Trophoblast cell (in vitro differentiated cells and primary cell): ENCODE results near the gene PCGF1.

Experiments used
- DNase-seq, 2 donors: peaks; one replicate each; pipeline ENCODE4 v3.0.0-alpha.2; 2016
- H2AFZ ChIP-seq: 2 replicates; pipeline ENCODE4 v1.6.1; 2013; ENCODE audit warnings: low read length, moderate library complexity, mild to moderate bottlenecking; ENCODE audit not compliant: insufficient read depth, poor library complexity
- H2AK5ac ChIP-seq: 2 replicates; pipeline ENCODE4 v1.6.1; 2013; ENCODE audit warnings: mild to moderate bottlenecking, low read length
- H2BK120ac ChIP-seq: 2 replicates; pipeline ENCODE4 v1.6.1; 2013; ENCODE audit warnings: low read length, mild to moderate bottlenecking, moderate library complexity; ENCODE audit not compliant: insufficient read depth, poor library complexity
- H2BK12ac ChIP-seq: 2 replicates; pipeline ENCODE4 v1.6.1; 2013; ENCODE audit warnings: mild to moderate bottlenecking, low read length, moderate library complexity
- H2BK5ac ChIP-seq: 2 replicates; pipeline ENCODE4 v1.6.1; 2013; ENCODE audit warnings: low read length, low read depth, moderate library complexity, mild to moderate bottlenecking; ENCODE audit not compliant: poor library complexity
- H3K14ac ChIP-seq: 2 replicates; pipeline ENCODE4 v1.6.1; 2013; ENCODE audit warnings: mild to moderate bottlenecking, low read length
- H3K18ac ChIP-seq: 2 replicates; pipeline ENCODE4 v1.6.1; 2013; ENCODE audit warnings: mild to moderate bottlenecking, low read length
- H3K23ac ChIP-seq: 2 replicates; pipeline ENCODE4 v1.6.1; 2013; ENCODE audit warnings: low read length
- H3K27ac ChIP-seq: 2 replicates; pipeline ENCODE4 v1.5.1; 2013; ENCODE audit warnings: low read depth, mild to moderate bottlenecking, inconsistent platforms, low read length, moderate library complexity
- H3K27me3 ChIP-seq: 2 replicates; pipeline ENCODE4 v1.6.1; 2013; ENCODE audit warnings: inconsistent platforms, mild to moderate bottlenecking, low read length, moderate library complexity; ENCODE audit not compliant: insufficient read depth
- H3K36me3 ChIP-seq, 2 experiments: 1 replicate in 1 of 2; 2 replicates in 1 of 2; pipeline ENCODE4 v1.6.1; 2013; ENCODE audit warnings: low read length in 2 of 2, mild to moderate bottlenecking in 2 of 2, moderate library complexity in 1 of 2; ENCODE audit not compliant: insufficient read depth in 2 of 2, control insufficient read depth in 1 of 2
- H3K4ac ChIP-seq: 2 replicates; pipeline ENCODE4 v1.6.1; 2013; ENCODE audit warnings: low read depth, mild to moderate bottlenecking, low read length, moderate library complexity
- H3K4me1 ChIP-seq, 2 experiments: 1 replicate in 1 of 2; 2 replicates in 1 of 2; pipeline ENCODE4 v1.6.1; 2013; ENCODE audit warnings: low read length in 2 of 2, mild to moderate bottlenecking in 2 of 2, moderate library complexity in 1 of 2; ENCODE audit not compliant: insufficient read depth in 2 of 2, control insufficient read depth in 1 of 2
- H3K4me2 ChIP-seq: 2 replicates; pipeline ENCODE4 v1.6.1; 2013; ENCODE audit warnings: inconsistent platforms, mild to moderate bottlenecking, low read length, moderate library complexity
- H3K4me3 ChIP-seq: 2 replicates; pipeline ENCODE4 v1.5.1; 2013; ENCODE audit warnings: mild to moderate bottlenecking, low read depth, low read length, inconsistent platforms
- H3K79me1 ChIP-seq: one replicate; pipeline ENCODE4 v1.6.1; 2013; ENCODE audit warnings: low read length
- H3K79me2 ChIP-seq: 2 replicates; pipeline ENCODE4 v1.6.1; 2013; ENCODE audit warnings: low read length, mild to moderate bottlenecking; ENCODE audit not compliant: control insufficient read depth, insufficient read depth, poor library complexity
- H3K9ac ChIP-seq: 2 replicates; pipeline ENCODE4 v1.6.1; 2013; ENCODE audit warnings: mild to moderate bottlenecking, low read length
- H3K9me3 ChIP-seq: 2 replicates; pipeline ENCODE4 v1.6.1; 2013; ENCODE audit warnings: low read depth, mild to moderate bottlenecking, control low read depth, inconsistent platforms, low read length; ENCODE audit not compliant: insufficient read depth
- H4K12ac ChIP-seq: 2 replicates; pipeline ENCODE4 v1.6.1; 2013; ENCODE audit warnings: low read depth, mild to moderate bottlenecking, low read length, moderate library complexity
- H4K8ac ChIP-seq: 2 replicates; pipeline ENCODE4 v1.6.1; 2013; ENCODE audit warnings: low read depth, mild to moderate bottlenecking, low read length, moderate library complexity
- H4K91ac ChIP-seq: one replicate; pipeline ENCODE4 v1.6.1; 2013; ENCODE audit warnings: low read depth, mild to moderate bottlenecking, low read length, moderate library complexity
- WGBS: extraction: QIAGEN DNeasy Blood & Tissue Kit; methylation state at CpG from one replicate; pipeline ENCODE4 v1.1.7; 2013; ENCODE audit warnings: missing lambda C conversion rate; ENCODE audit not compliant: insufficient read length, insufficient coverage; ENCODE audit errors: extremely low coverage; 5-methylcytosine and 5-hydroxymethylcytosine counted together

PCGF1 gene

DNA sequence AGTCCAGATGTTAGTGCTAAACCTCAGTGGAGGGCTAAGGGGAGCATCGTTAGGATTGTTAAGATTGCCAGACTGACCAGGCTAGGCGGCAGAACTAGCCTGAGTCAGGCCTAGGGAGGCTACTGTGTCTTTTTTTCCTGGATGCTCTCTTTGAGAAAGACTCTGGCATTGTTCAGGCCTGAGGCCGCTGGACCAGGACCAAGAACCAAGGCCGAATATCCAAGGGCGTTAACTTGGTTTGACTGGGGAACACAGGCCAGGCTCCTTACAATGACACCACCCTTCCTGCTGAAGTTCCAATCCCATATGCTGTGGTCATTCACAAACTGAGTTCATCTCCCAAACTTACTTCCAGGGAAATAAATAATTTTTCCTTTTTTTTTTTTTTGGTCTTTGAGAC lies 32.8 kb upstream of the PCGF1 start:
- no peak overlapping the region for H3K27ac ChIP-seq
- H3K9me3 ChIP-seq = no peaks in the 10 kb centered on the region
- H3K9ac ChIP-seq = no peak overlapping the region
- H3K23ac ChIP-seq = no peak overlapping the region
- H2BK5ac ChIP-seq = no peak overlapping the region
- no peak overlapping the region for H3K18ac ChIP-seq
- H3K36me3 ChIP-seq = no peaks in the 10 kb centered on the region
- H3K79me2 ChIP-seq = no peaks in the 10 kb centered on the region
- no peak overlapping the region for H3K4me2 ChIP-seq
- H4K91ac ChIP-seq = no peak overlapping the region
- H3K79me1 ChIP-seq = no peaks in the 10 kb centered on the region
- H3K4ac ChIP-seq = no peak overlapping the region
- no peak overlapping the region for H3K14ac ChIP-seq
- WGBS = no CpG with 5 or more reads among the region's 5 CpGs
- H3K4me3 ChIP-seq = no peak overlapping the region
- H2AK5ac ChIP-seq = no peak overlapping the region
- H3K27me3 ChIP-seq = no peaks in the 10 kb centered on the region
- H2BK120ac ChIP-seq = no peak overlapping the region
- no peak overlapping the region for H4K12ac ChIP-seq
- no peak overlapping the region for H2AFZ ChIP-seq
- H2BK12ac ChIP-seq = no peak overlapping the region
- DNase-seq = no peak
- no peak overlapping the region for H4K8ac ChIP-seq
- no peaks in the 10 kb centered on the region for H3K4me1 ChIP-seq

DNA sequence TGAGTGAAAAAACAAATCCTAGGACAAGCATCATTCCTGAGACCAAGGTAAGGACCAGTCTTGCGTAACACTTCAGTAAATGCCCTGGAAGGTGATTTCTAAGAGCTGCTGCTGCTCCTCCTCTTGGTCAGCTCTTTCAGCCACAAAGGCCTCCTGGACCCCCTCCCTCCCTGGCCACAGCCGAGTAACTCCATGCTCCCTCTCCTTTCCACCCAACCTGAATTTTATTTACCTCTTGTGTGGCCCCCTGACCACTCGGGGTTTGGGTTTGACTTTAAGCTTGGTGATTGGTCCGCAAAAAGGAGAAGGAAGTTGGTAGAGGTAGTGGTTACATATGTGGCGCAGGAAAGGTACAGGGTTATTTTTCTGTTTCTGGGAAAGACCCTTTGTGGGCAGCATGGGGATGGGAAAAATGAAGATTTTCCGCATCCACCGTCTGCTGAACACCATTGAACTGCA lies 31.4 kb upstream of the PCGF1 start:
- Histone ChIP-seq H4K12ac (no peak overlapping the region), H3K36me3 (peaks cover 0 to 4% of the 10 kb centered on the region in 2 experiments), H2AFZ (no peak overlapping the region), H3K9ac (no peak overlapping the region), H3K27me3 (no peaks in the 10 kb centered on the region), H2BK12ac (no peak overlapping the region), H3K4me1 (no peaks in the 10 kb centered on the region), H3K4me2 (no peak overlapping the region), H3K79me1 (no peaks in the 10 kb centered on the region), H3K14ac (no peak overlapping the region), H3K4me3 (no peak overlapping the region), H2AK5ac (no peak overlapping the region), H2BK5ac (no peak overlapping the region), H3K18ac (no peak overlapping the region), H3K23ac (no peak overlapping the region), H3K9me3 (no peaks in the 10 kb centered on the region), H3K27ac (no peak overlapping the region), H2BK120ac (no peak overlapping the region), H3K4ac (no peak overlapping the region), H4K91ac (no peak overlapping the region), H4K8ac (no peak overlapping the region), H3K79me2 (no peaks in the 10 kb centered on the region)
- WGBS = no CpG with 5 or more reads among the region's 7 CpGs
- DNase-seq = no peak

DNA sequence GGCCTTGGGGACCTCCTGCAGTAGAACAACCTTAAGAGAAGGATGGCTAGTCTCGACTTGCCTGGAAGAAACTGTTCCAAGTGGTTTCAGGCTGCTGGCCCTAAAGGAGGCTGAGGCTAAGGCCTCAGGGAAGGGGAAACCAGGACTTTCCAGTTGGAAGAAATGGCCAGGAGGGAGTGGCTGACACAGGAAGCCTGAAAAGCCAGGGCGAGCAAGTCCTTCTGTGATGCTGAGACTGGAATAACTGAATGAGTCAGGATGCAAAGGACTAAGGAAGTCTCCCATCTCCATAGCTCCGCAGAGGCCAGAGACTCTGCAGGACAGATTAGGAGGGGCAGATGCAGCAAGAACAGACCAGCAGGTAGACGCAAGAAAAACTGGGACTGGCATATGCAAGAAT lies 29.6 kb upstream of the PCGF1 start:
- Histone ChIP-seq H4K91ac (no peak overlapping the region), H2AK5ac (no peak overlapping the region), H4K8ac (no peak overlapping the region), H3K23ac (no peak overlapping the region), H3K18ac (no peak overlapping the region), H4K12ac (no peak overlapping the region), H3K4me2 (no peak overlapping the region), H2AFZ (no peak overlapping the region), H3K36me3 (peaks cover 8 to 13% of the 10 kb centered on the region in 2 experiments), H3K79me2 (no peaks in the 10 kb centered on the region), H3K9ac (no peak overlapping the region), H2BK5ac (no peak overlapping the region), H3K4me3 (no peak overlapping the region), H3K27ac (no peak overlapping the region), H2BK120ac (no peak overlapping the region), H3K9me3 (no peaks in the 10 kb centered on the region), H3K27me3 (no peaks in the 10 kb centered on the region), H2BK12ac (no peak overlapping the region), H3K4me1 (no peaks in the 10 kb centered on the region), H3K14ac (no peak overlapping the region), H3K4ac (no peak overlapping the region), H3K79me1 (no peaks in the 10 kb centered on the region)
- no peak for DNase-seq
- no CpG with 5 or more reads among the region's 4 CpGs for WGBS

DNA sequence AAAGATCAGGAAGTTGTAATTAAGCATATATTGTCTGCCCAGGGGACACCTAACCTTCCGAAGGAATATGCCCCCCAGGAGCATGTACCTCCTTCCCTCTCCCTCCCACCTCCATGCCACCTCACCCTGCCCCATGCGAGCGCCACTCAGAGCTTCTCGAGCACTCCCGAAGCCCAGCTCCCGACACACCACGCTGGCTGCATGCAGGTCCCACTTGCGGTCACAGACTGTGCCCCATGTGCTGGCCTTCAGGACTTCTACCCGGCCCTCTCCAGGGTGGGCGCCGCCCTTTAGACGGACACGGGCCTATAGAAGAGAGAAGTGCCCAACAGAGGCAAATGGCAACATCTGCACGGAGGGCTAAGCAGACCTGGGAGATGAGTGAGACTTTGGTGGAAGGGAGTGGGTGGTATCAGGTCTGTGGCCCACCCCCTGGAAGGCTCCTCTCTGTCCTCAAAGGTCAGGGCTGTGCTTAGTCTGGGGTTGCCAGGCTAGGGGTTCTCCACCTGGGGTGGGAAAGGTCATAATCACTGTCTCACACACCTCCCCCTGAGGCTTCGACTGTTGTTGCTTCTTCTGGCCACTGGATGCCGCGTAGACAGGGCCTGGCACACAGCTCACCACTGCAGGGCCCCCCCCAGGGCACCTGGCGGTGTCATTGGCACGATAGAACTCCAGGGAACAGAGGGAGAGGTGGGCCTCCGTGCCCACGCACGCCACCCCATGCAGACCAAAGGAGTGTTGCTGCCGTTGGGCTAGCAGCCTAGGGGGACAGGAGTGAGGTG lies 28.9 kb upstream of the PCGF1 start:
- Histone ChIP-seq H3K9me3 (no peaks in the 10 kb centered on the region), H2BK120ac (no peak overlapping the region), H3K4me1 (no peaks in the 10 kb centered on the region), H3K4me3 (no peak overlapping the region), H3K14ac (no peak overlapping the region), H4K91ac (no peak overlapping the region), H3K9ac (no peak overlapping the region), H3K23ac (no peak overlapping the region), H3K4me2 (no peak overlapping the region), H2AK5ac (no peak overlapping the region), H2BK5ac (no peak overlapping the region), H3K79me1 (no peaks in the 10 kb centered on the region), H3K27me3 (no peaks in the 10 kb centered on the region), H2AFZ (no peak overlapping the region), H4K8ac (no peak overlapping the region), H3K36me3 (peaks cover 12 to 17% of the 10 kb centered on the region in 2 experiments), H4K12ac (no peak overlapping the region), H3K27ac (no peak overlapping the region), H2BK12ac (no peak overlapping the region), H3K18ac (no peak overlapping the region), H3K4ac (no peak overlapping the region), H3K79me2 (no peaks in the 10 kb centered on the region)
- no CpG with 5 or more reads among the region's 23 CpGs for WGBS
- no peak for DNase-seq
